HG03196 (cell line): ENCODE results near the gene TMSB10.
"Not testable (repeated sequence)": the region's sequence is repeated elsewhere in the genome, so short reads cannot be mapped to it uniquely, and the experiment has no call there.

Source experiments
- ATAC-seq: cut with Tn5 transposase; IDR thresholded peaks from one replicate; pipeline ENCODE4 v1.9.1; 2021; ENCODE audit not compliant: unreplicated experiment

The TMSB10 gene

DNA sequence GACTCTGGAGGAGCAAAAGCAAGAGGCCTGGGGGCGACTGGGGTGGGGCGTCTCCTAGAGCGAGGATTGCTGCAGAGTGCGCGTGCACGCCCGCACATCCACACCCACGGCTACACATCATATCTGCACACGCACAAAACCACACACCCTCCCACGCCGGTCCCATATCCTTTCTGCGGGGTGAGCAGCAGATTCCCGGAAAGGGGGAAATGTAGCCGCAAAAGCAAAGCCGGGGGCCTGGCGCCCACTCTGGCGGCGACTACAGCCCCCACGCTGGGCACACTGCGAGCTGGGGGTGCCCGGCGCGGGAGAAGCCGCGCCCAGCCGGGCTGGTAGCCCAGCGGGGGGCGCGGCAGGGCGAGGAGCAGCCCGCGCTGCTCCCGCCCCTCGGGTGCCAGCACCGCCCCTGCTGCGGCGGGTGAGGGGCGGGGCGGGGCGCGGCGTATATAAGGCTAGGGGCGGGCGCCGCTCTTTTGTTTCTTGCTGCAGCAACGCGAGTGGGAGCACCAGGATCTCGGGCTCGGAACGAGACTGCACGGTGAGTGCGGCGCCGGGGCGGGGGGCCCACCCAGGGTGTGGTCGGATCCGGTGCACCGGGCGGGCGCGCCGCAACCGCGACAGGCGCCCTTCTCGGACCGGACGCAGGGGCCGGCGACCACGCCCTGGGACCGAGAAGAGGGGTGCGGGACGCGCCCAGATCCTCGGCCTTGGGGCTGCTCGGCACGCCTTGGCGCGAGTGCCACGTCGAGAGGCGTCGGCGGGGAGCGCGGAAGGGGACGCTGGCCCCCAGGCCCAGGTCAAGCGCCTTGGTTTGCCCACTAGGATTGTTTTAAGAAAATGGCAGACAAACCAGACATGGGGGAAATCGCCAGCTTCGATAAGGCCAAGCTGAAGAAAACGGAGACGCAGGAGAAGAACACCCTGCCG is at the start of gene TMSB10:
TMSB10 (plus strand) TSS at position 476 of the 927 bp plus-strand sequence.
- peak; percentile 63 for ATAC-seq

DNA sequence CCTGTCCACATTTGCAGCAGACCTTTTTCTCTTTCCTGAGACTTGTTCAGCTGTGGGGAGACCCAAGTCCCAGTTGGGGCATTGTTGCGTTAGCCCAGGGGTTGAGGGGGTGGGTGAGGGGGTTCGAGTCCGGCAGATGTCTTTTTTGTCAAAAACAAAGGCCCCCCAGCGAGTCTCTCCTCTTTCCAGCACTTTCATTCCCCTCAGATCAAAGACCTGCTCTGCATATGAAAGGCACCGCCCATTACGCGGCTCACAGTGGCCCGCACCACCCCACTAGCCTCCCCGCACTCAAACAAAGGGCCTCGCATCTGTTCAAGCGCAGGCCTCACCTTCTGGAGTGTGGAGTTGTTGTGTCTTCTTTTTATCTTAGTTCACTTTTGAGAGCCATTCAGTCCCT is 49.7 kb upstream of the TMSB10 start:
- ATAC-seq = no peak

DNA sequence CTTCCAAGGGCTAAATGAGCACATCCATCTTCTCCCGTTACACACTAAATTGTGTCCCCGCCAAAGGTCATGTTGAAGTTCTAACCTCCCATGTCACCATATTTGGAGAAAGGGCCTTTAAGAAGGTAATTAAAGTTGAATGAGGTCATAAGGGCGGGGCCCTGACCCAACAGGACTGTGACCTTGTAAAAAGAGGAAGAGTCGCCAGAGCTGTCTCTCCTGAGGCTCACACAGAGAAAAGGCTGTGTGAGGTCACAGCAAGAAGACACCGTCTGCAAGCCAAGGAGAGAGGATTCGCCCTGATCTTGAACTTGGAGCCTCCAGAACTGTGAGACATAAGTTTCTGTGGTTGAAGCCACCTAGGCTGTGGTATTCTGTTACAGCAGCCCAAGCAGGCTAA is 48.7 kb upstream of the TMSB10 start:
- peak; percentile 61 for ATAC-seq

DNA sequence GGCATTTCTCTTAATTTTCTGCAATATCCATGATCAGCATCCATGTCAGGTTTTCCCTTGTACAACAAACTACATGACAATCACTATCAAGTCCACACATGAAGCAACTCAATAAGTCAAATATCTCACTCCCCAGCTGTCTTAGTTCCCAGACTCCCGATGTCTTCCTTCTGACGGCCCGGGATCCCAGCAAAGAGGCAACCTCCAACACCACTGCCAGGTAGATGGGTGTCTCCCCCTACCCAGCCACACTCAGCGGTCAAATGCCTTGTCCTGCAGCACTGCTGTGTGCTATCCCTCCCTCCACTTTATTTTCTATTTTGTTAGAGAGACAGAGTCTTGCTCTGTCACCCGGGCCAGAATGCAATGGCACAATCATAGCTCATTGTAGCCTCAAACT is 47.9 kb upstream of the TMSB10 start:
- no peak for ATAC-seq

DNA sequence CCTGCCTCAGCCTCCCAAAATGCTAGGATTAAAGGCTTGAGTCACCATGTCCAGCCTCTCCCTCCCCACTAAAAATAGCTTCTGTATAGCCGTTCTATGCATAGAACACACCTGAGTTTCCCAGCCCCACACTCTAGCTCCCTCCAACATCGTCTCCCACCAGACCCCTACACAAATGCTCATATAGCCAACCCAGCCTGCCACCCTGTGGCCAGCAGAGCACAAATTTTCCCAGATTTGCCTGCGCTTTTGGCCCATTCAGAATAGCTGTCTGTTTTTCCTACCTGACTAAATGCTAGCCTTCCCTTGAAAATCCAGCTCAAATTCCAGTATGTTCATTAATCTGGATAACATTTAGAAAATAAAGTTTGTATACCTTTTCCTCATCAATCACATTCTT is 47.3 kb upstream of the TMSB10 start:
- ATAC-seq = no peak

DNA sequence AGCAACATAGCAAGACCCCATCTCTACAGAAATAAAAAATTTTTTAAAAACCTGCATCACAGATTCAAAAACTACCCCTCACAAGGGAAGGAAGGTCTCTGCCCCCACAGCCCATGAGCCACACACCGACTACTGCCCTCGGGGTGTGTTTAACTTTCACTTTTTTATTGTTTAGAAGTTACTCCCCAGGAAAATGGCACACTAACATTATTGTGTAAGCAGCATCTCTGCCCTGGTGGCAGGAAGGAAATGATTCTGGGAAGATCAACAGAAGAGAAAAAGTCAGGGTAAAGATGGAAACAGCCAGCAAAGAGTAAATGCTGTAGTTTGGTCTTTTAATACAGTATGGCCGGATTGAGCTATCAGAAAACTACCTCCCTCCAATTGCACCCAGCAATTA is 46.5 kb upstream of the TMSB10 start:
- ATAC-seq = no peak

DNA sequence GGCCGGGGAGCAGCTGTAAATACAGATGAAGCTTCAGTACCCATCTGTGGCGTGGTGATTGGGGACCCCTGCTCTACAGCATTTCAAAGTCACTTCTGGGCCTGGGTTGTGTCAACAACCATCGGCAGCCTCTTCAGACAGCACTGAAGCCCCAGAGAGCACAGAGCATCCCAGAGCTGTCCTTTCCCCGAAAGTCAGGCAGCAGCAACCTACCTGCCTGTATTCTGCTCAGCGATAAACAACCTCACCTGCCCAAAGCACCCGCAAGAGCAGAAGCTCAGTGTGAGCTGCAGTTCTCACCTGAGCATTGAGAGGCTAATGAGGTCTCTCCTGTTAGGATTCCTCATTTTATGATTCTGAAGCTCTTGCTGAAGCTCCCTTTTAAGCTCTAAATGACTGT is 43.9 kb upstream of the TMSB10 start:
- no peak for ATAC-seq

DNA sequence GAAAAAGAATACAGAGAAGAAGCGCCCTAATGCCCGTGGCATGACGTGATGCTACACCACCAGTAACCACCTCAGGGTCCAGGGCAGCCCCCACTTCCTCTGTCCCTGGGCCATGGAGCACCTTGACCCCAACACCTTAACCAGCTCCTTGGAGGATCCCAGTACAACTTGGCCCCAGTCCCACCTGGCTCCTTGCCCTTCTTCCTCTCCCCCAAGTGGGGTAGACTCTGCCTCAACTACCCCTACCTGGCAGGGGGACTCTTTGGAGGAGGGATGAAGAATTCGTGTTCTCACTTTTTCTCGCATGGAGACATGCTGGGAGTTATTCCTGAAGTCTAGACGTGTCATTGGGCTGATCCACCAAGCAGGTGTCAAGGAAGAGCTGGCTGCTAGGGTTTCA is 43.5 kb upstream of the TMSB10 start:
- ATAC-seq = no peak

DNA sequence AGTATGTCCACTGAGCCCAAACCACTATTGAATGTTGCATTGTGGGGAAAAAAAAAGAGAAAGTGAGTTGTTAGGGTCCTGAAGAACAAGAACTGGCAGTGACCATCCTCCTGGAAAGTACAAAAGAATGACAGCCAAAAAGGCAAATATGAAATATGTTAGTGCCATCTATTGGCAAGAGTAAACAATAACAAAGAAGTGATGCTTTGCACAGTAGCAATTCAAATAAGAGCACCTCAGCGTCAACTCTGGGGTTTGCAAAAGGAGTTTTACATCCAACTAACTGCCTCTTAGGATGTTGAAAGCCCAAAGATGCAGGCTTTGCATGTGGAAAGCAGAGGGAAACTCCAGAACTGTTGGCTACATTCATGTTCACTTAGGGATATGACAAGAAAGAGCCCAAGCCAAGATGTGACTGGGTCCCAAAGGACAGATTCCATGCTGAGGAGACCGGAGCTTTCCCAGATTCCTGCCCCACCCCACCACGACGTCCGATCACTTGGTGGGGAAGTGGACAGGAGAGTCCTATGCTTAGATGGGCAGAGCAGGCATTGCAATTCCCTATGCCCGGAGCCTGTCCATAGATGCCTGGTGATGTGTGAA is 40.2 kb upstream of the TMSB10 start:
- ATAC-seq = no peak

DNA sequence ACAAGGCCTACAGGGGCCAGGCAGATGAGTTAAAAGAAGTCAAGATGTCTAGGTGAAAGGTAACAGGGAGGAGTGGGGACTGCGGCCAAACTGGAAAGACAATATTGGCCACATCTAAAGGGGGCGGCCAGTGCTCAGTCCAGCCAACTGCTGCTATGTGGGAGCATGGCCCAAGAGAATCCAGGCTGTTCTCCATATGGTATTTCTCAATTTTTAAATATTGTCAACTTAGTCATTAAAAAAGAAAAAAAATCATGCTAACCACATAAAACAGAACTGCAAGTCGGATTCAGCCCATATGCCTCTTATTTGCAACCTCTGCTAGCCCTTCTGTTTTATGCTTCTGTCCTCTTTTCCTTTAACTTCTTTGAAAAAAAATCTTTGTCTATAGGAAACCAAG is 39.3 kb upstream of the TMSB10 start:
- no peak for ATAC-seq

DNA sequence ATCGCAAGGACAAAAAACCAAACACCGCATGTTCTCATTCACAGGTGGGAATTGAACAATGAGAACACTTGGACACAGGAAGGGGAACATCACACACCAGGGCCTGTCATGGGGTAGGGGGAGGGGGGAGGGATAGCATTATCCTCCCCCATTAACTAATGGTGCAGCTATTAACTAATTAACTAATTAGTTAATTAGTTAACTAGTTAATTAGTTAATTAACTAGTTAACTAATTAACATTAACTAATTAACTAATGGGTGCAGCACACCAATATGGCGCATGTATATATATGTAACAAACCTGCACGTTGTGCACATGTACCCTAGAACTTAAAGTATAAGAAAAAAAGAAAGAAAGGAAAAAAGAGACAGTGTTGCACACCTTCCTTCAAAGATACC is 37.1 kb upstream of the TMSB10 start:
- not testable (repeated sequence) for ATAC-seq

DNA sequence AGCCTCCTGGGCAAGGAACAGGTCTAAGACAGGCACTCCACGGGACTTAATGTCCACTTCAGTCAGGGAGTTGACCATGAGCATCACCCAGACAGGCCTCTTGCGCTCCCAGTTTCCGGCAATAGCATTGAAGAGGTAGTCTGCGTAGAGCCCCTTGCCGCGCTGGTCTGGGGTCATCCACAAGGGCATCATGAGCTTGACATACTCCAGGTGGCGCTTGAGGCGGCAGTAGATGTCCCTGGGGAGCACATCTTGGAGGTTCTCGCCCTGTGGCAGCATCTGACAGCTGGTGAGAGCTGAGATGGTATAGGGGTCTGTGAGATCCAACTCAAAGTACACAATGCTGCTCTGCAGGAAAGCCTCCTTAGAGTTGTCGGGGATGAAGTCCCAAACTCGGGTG is 35.1 kb upstream of the TMSB10 start:
- ATAC-seq = no peak

DNA sequence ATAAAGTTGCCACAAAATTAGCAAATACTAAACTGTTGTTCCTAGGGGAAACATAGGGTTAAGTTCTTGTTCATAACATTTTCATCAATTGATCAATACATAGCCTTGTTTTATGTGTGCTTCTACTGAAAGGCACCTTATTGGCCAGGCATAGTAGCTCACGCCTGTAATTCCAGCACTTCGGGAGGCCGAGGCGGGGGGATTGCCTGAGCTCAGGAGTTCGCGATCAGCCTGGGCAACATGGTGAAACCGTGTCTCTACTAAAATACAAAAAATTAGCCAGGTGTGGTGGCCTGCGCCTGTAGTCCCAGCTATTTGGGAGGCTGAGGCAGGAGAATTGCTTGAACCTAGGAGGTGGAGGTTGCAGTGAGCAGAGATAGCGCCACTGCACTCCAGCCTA is 32.8 kb upstream of the TMSB10 start:
- ATAC-seq = not testable (repeated sequence)

DNA sequence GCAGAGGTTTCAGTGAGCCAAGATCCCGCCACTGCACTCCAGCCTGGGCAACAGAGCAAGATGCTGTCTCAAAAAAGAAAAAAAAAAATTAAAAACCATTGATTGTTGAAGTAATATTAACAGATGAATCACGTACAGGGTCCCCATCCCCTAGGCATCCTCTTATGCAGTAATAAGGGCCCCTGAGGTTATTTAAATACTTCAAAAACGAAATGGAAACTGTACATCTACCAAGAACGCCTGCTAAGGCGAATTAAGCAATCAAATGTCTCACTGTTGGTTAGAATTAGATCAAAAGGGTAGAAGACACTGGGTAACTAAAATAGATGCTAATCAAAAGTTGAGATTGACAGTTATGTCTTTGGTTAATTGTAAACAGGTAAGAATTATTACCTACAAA is 32.1 kb upstream of the TMSB10 start:
- ATAC-seq = no peak

DNA sequence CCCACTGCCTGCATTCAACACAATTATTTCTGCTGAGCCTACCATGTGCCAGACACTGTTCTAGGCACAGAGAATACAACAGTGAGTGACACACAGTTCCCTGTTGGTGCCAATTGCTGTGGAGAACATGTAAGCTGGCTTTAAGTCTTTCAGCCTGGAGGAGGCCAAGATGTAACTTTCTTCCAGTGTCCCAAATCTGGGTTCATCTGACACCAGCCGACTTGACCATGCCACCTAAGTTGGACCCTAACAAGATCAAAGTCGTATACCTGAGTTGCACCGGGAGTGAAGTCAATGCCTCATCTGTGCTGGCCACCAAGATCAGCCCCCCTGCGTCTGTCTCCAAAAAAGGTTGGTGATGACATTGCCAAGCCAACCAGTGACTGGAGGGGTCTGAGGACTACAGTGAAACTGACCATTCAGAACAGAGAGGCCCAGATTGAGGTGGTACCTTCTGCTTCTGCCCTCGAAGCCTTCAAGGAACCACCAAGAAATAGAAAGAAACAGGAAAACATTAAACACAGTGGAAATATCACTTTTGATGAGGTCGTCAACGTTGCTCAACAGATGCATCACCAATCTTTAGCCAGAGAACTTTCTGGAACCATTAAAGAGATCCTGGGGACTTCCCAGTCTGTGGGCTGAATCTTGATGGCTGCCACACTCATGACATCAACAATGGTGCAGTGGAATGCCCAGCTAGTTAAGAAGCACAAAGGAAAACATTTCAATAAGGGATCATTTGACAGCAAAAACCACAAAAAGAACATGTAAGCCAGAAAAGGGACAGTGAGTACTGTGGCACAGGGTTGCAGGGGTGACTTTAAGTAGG is 30.9 kb upstream of the TMSB10 start:
- no peak for ATAC-seq

DNA sequence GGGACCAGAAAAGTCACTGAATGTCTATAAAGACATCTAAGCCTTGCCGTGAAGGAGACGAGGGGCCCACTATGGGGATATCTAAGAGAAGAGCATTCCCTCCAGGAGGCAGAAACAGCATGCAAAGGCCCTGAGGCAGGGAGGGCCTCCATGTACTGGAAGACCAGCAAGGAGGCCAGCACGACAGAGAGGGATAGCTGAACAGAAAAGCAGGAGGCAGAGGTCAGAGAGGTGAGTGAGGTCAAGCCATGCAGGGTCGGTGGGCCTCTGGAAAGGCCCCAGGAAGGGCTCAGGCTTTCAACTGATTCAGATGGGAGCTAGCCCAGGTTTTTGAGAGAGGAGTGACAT is 30.3 kb upstream of the TMSB10 start:
- no peak for ATAC-seq

DNA sequence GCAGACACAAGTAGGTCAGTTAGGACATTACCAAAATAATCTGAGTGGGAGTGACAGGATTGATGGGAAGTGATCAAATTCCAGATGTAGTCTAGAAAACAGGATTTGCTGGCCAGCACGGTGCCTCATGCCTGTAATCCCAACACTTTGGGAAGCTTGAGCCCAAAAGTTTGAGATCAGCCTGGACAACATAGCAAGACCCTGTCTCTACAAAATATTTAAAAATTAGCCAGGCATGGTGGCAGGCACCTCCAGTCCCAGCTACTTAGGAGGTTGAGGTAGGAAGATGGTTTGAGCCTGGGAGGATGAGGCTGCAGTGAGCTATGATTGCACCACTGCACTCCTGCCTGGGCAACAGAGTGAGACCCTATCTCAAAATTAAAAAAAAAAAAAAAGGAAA is 29.8 kb upstream of the TMSB10 start:
- ATAC-seq = not testable (repeated sequence)

DNA sequence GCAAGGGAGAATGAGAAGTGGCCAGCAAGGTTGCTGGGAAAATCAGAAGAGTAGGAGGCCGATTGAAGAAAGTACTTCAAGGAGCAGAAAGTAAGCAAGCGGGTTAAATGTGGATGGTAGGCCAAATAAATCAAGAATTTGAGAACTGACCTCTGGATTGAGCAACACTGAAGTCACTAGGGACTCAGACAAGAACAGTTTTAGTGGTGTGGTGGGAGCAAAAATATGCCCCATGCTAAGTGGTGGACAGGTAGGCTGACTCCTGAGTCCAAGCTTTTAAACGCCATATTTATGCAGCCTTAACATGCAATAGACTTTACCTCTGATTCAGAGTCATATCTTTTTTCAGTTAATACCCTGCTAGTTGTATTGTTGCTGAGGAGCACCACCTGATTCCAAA is 29.1 kb upstream of the TMSB10 start:
- no peak for ATAC-seq

DNA sequence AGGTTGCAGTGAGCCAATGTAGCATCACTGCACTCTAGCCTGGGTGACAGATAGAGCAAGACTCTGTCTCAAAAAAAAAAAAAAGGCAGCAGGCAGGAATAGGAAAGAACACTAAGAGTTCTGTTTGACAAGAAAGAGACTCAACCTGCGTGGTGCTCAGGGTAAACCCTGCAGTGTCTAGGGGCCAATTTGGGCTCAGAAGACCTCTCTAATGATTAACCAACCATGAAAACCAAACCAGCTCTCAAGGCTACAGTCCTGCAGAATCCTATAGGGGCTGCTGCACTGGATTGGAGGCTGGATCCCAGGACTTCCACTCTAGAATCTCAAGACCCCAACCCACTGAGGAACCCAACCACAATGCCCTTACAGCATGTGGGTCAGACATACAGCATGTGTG is 27.0 kb upstream of the TMSB10 start:
- no peak for ATAC-seq

DNA sequence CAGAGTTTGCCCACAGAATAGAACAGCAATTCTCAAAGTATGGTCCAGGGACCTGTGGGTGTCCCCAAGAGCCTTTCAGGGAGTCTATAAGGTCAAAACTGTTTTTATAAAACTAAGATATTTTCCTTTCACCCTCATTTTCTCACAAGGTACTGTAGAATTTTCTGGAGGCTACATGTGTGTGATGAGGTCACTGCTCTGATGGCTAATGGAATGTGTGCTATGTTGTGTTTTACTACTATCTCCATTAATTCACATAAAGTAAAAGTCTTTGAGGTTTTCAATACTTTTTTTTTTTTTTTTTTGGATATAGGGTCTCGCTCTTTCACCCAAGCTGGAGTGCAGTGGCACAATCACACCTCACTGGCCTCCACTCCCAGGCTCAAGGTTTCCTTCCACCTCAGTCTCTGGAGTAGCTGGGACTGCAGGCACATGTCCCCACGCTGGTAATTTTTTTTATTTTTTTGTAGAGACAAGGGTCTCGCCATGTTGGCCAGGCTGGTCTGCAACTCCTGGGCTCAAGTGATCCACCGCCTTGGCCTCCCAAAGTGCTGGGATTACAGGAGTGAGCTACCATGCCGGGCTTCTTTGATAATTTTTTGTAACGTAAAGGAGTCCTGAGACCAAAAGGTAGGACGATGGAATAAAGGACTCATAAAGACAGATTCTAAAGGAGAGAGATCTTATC is 26.4 kb upstream of the TMSB10 start:
- no peak for ATAC-seq
